ENCODE results near the gene PIP5K1B.

The PIP5K1B gene

DNA sequence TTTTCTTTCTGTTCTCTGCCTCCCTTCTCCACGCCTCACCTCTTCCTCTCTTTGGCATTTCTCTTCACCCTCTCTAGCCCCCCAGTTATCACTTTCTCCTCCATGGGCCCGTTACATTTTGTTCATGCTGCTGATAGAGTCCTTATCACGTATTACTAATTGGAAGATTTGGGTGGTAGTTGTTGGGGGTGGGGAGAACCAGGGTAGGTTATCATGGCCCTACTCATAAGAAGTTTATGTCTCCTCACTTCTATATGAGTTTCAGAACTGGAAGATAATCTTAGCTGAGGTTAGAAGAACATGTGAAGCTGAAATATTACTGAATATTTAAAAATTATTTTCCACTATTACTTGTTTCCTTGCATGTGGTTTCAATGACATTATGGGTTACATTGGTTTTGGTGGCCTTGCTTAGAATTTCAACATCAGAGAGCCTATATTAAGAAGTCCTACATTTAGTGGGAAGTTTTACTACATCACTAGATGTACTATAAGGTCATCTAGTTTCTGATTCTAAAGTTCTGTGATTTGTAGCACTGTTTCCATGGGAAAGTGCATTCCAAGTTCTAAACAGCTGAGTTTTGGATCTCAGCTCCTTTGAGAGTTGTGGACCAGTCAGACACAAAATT lies 36.8 kb downstream of the PIP5K1B start:
- no peaks in the 10 kb centered on the region for H3K27me3 ChIP-seq (ENCODE audit: insufficient read depth, low read depth)
- H3K4me1 ChIP-seq (ENCODE audit: low read depth, poor library complexity, severe bottlenecking) = no peaks in the 10 kb centered on the region
- H3K9ac ChIP-seq = no peak overlapping the region
- no peak overlapping the region for H2AFZ ChIP-seq (ENCODE audit: low read depth)
- H4K20me1 ChIP-seq (ENCODE audit: insufficient read depth) = no peaks in the 10 kb centered on the region
- no peaks in the 10 kb centered on the region for H3K79me2 ChIP-seq (ENCODE audit: insufficient read depth, low read depth)
- no peaks in the 10 kb centered on the region for H3K36me3 ChIP-seq (ENCODE audit: insufficient read depth)
- no peak overlapping the region for H3K27ac ChIP-seq
- TF ChIP-seq, protein P1, sequence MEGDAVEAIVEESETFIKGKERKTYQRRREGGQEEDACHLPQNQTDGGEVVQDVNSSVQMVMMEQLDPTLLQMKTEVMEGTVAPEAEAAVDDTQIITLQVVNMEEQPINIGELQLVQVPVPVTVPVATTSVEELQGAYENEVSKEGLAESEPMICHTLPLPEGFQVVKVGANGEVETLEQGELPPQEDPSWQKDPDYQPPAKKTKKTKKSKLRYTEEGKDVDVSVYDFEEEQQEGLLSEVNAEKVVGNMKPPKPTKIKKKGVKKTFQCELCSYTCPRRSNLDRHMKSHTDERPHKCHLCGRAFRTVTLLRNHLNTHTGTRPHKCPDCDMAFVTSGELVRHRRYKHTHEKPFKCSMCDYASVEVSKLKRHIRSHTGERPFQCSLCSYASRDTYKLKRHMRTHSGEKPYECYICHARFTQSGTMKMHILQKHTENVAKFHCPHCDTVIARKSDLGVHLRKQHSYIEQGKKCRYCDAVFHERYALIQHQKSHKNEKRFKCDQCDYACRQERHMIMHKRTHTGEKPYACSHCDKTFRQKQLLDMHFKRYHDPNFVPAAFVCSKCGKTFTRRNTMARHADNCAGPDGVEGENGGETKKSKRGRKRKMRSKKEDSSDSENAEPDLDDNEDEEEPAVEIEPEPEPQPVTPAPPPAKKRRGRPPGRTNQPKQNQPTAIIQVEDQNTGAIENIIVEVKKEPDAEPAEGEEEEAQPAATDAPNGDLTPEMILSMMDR (conservative IDR thresholded peaks at IDR 0.05; ENCODE audit: low read depth, low read length) = no peak
- H3K4me2 ChIP-seq = no peak overlapping the region
- H3K4me3 ChIP-seq (IDR thresholded peaks at IDR 0.05; ENCODE audit: insufficient read depth, low read depth, low read length) = no peak overlapping the region

DNA sequence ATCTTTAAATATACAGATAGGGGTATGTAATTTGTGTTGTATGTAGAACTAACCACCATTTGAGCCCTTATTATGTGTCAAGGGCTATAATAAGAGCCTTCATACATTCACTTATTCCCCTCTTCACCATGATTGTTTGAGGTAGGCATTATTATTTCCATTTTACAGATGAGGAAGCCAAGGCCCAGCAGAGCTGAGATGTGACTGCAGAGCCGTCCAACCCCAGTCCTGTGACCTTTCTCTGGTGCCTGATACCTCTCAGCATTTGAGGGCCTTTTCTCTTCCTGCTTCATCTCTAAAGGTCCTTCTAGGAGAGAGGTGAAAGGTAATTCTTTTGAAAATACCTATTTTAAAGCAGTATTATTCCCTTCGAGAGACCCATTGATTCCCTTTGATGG lies 37.3 kb downstream of the PIP5K1B start:
- TF ChIP-seq, protein P1 (conservative IDR thresholded peaks at IDR 0.05; ENCODE audit: low read depth, low read length) = no peak
- no peaks in the 10 kb centered on the region for H3K27me3 ChIP-seq (ENCODE audit: insufficient read depth, low read depth)
- no peak overlapping the region for H2AFZ ChIP-seq (ENCODE audit: low read depth)
- no peaks in the 10 kb centered on the region for H3K79me2 ChIP-seq (ENCODE audit: insufficient read depth, low read depth)
- no peak overlapping the region for H3K4me3 ChIP-seq (IDR thresholded peaks at IDR 0.05; ENCODE audit: insufficient read depth, low read depth, low read length)
- no peaks in the 10 kb centered on the region for H4K20me1 ChIP-seq (ENCODE audit: insufficient read depth)
- no peak overlapping the region for H3K4me2 ChIP-seq
- no peaks in the 10 kb centered on the region for H3K4me1 ChIP-seq (ENCODE audit: low read depth, poor library complexity, severe bottlenecking)
- H3K27ac ChIP-seq = no peak overlapping the region
- H3K36me3 ChIP-seq (ENCODE audit: insufficient read depth) = no peaks in the 10 kb centered on the region
- no peak overlapping the region for H3K9ac ChIP-seq

DNA sequence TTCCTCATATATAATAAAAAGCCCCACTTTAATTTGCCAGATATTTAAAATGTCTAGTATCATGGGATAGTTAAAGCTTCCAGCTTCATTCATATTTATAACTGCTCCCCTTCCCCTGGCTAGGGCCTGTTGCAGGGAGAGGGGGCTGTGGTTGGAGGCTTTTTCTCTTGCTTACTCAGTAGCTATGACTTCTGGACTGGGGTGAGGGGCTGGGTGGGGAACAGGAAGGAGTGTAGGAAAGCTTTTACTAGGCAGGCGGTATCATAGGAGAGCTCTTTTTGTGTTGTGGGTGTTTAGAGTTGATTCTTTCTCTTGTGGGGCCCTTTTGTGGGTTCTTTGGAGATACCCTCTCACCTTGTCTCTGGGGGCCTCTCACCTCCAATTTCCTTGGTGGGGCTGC lies 39.4 kb downstream of the PIP5K1B start:
- H2AFZ ChIP-seq (ENCODE audit: low read depth) = no peak overlapping the region
- no peaks in the 10 kb centered on the region for H3K79me2 ChIP-seq (ENCODE audit: insufficient read depth, low read depth)
- H3K4me2 ChIP-seq = no peak overlapping the region
- no peak overlapping the region for H3K27ac ChIP-seq
- H4K20me1 ChIP-seq (ENCODE audit: insufficient read depth) = no peaks in the 10 kb centered on the region
- H3K36me3 ChIP-seq (ENCODE audit: insufficient read depth) = no peaks in the 10 kb centered on the region
- H3K4me1 ChIP-seq (ENCODE audit: low read depth, poor library complexity, severe bottlenecking) = no peaks in the 10 kb centered on the region
- H3K9ac ChIP-seq = no peak overlapping the region
- no peak overlapping the region for H3K4me3 ChIP-seq (IDR thresholded peaks at IDR 0.05; ENCODE audit: insufficient read depth, low read depth, low read length)
- TF ChIP-seq, protein P1 (conservative IDR thresholded peaks at IDR 0.05; ENCODE audit: low read depth, low read length) = no peak
- H3K27me3 ChIP-seq (ENCODE audit: insufficient read depth, low read depth) = no peaks in the 10 kb centered on the region

DNA sequence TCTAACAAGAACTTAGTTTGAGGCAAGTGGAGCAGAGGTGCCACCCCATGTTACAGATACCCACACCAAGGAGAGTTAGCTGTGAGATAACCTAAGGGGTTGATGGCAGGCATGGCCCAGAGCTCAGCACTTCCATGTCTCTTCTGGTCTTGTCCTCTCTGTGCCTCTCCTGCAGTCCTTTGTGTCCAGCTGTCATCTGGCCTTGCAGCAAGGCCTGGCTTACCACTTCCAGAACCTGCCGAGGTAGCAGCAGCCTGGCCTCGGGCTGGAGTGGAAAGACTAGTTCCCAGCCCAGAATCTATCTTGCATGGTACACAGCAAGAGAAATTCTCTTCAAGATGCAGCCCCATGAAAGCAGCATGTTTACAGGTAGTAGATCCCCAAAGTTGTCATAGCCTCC lies 41.5 kb downstream of the PIP5K1B start:
- Histone ChIP-seq H3K4me1 (ENCODE audit: low read depth, poor library complexity, severe bottlenecking) (no peaks in the 10 kb centered on the region), H3K36me3 (ENCODE audit: insufficient read depth) (no peaks in the 10 kb centered on the region), H3K79me2 (ENCODE audit: insufficient read depth, low read depth) (no peaks in the 10 kb centered on the region), H3K27me3 (ENCODE audit: insufficient read depth, low read depth) (no peaks in the 10 kb centered on the region), H3K27ac (no peak overlapping the region), H3K4me3 (IDR thresholded peaks at IDR 0.05; ENCODE audit: insufficient read depth, low read depth, low read length) (no peak overlapping the region), H2AFZ (ENCODE audit: low read depth) (no peak overlapping the region), H3K4me2 (no peak overlapping the region), H4K20me1 (ENCODE audit: insufficient read depth) (no peaks in the 10 kb centered on the region), H3K9ac (no peak overlapping the region)
- TF ChIP-seq, protein P1 (conservative IDR thresholded peaks at IDR 0.05; ENCODE audit: low read depth, low read length) = no peak
